Mesothelial cell of epicardium (in vitro differentiated cells): ENCODE measurements around the gene NT5DC2. TPM values are rescaled to one million over a fixed set of nuclear protein-coding genes. Genes with fewer than 3 reads are reported as not detected.

Experiments
- DNase-seq, 2 experiments: peaks; one replicate each; pipeline ENCODE4 v3.0.0; 2021; ENCODE audit warnings: low spot score in 2 of 2; ENCODE audit not compliant: unreplicated experiment in 2 of 2
- H3K27ac Mint-ChIP-seq: 2 replicates; pipeline ENCODE4 v1.8.0; 2021; ENCODE audit warnings: mixed read lengths
- H3K27me3 Mint-ChIP-seq: 2 replicates; pipeline ENCODE4 v1.8.0; 2021; ENCODE audit warnings: low read depth, mixed read lengths
- H3K36me3 Mint-ChIP-seq: 2 replicates; pipeline ENCODE4 v1.8.0; 2021; ENCODE audit warnings: mixed read lengths
- H3K4me1 Mint-ChIP-seq: 2 replicates; pipeline ENCODE4 v1.8.0; 2021; ENCODE audit warnings: mixed read lengths
- H3K4me3 Mint-ChIP-seq: 2 replicates; pipeline ENCODE4 v1.8.0; 2021; ENCODE audit warnings: mild to moderate bottlenecking, moderate library complexity, mixed read lengths
- H3K9me3 Mint-ChIP-seq: 2 replicates; pipeline ENCODE4 v1.8.0; 2021; ENCODE audit warnings: mixed read lengths
- total RNA-seq: library from RNA; stranded (reverse); gene quantifications from 3 replicates; pipeline ENCODE4 v1.2.1, GENCODE V29; 2021
- TF ChIP-seq, protein P1 (sequence below): fragments of 200-600 bp; sonication (generic); IDR thresholded peaks from one replicate; pipeline ENCODE4 v1.5.0; 2021; ENCODE audit warnings: antibody characterized with exemption; ENCODE audit not compliant: unreplicated experiment

The NT5DC2 gene
- total RNA-seq, 1 donor from 2014 or later: 266 TPM

DNA sequence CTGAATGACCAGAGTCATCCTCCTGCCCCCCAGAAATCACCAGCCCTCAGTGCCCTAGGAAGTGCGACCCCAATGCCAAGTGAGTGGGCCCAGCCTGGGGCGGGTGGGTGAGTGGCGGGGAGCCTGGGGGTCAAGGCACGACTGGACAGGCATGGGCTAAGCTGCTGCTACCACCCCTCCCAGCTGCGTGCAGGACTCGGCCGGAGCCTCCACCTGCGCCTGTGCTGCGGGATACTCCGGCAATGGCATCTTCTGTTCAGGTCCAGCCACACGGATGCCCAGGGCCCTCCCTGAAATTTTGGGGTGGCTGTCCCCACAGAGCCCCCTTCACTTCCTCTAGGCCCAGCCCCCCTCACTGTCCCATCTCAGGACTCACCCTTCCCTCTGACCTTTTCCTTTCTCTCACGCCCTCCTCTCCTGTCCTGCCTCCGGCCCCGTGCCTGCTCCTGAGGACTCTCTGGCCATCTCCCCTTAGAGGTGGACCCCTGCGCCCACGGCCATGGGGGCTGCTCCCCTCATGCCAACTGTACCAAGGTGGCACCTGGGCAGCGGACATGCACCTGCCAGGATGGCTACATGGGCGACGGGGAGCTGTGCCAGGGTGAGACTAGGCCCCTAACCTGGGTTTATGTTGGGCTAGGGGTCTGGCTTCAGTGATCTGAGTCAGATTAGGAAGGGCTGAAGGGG lies 17.0 kb downstream of the NT5DC2 start:
- TF ChIP-seq, protein P1, sequence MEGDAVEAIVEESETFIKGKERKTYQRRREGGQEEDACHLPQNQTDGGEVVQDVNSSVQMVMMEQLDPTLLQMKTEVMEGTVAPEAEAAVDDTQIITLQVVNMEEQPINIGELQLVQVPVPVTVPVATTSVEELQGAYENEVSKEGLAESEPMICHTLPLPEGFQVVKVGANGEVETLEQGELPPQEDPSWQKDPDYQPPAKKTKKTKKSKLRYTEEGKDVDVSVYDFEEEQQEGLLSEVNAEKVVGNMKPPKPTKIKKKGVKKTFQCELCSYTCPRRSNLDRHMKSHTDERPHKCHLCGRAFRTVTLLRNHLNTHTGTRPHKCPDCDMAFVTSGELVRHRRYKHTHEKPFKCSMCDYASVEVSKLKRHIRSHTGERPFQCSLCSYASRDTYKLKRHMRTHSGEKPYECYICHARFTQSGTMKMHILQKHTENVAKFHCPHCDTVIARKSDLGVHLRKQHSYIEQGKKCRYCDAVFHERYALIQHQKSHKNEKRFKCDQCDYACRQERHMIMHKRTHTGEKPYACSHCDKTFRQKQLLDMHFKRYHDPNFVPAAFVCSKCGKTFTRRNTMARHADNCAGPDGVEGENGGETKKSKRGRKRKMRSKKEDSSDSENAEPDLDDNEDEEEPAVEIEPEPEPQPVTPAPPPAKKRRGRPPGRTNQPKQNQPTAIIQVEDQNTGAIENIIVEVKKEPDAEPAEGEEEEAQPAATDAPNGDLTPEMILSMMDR: no peak
- no peak overlapping the region for H3K4me3 Mint-ChIP-seq
- no peak for DNase-seq
- H3K36me3 Mint-ChIP-seq: no peaks in the 10 kb centered on the region
- no peak overlapping the region for H3K27ac Mint-ChIP-seq
- no peaks in the 10 kb centered on the region for H3K9me3 Mint-ChIP-seq
- H3K4me1 Mint-ChIP-seq: peaks cover 2% of the 10 kb centered on the region
- H3K27me3 Mint-ChIP-seq: no peaks in the 10 kb centered on the region

DNA sequence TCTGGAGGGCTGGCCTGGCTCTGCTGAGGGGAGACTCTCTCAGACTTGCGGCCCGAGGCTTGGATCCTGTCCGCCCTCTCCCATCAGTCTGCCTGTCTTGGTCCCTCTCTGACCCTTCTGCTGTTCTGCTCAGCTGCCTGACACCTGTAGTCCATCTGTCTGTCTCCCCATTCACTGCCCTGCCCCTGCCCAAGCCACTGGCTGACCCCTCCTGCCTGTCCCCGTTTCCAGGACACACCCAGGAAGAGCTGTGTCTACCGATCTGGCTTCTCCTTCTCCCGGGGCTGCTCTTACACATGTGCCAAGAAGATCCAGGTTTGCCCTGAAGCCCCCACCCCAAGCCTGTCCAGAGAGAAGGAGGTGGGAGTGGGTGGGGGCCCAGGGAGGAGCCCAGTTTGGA lies 18.5 kb downstream of the NT5DC2 start:
- no peak overlapping the region for H3K27ac Mint-ChIP-seq
- no peak overlapping the region for H3K4me3 Mint-ChIP-seq
- TF ChIP-seq, protein P1: no peak
- DNase-seq: no peak
- no peaks in the 10 kb centered on the region for H3K9me3 Mint-ChIP-seq
- H3K4me1 Mint-ChIP-seq: peaks cover 2% of the 10 kb centered on the region
- no peaks in the 10 kb centered on the region for H3K27me3 Mint-ChIP-seq
- no peaks in the 10 kb centered on the region for H3K36me3 Mint-ChIP-seq

DNA sequence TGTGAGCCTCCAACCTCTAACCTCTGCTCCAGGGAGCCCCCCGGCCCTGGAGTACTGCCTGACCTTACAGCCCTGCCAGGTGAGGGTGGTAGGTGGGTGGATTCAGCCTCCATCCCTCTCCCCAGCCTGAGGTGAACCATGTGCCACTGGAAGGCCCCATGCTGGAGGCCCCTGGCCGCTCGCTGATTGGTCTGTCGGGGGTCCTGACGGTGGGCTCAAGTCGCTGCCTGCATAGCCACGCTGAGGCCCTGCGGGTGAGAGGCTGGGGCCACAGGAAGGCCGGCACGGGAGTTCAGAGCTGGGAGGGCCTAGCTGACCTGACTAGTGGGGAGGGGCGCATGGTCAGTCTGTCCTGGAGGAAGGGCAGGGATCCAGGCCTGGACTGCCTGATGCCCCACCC lies 19.1 kb downstream of the NT5DC2 start:
- DNase-seq: no peak
- H3K27me3 Mint-ChIP-seq: no peaks in the 10 kb centered on the region
- TF ChIP-seq, protein P1: no peak
- H3K27ac Mint-ChIP-seq: no peak overlapping the region
- peaks cover 2% of the 10 kb centered on the region for H3K4me1 Mint-ChIP-seq
- no peak overlapping the region for H3K4me3 Mint-ChIP-seq
- H3K36me3 Mint-ChIP-seq: no peaks in the 10 kb centered on the region
- no peaks in the 10 kb centered on the region for H3K9me3 Mint-ChIP-seq

DNA sequence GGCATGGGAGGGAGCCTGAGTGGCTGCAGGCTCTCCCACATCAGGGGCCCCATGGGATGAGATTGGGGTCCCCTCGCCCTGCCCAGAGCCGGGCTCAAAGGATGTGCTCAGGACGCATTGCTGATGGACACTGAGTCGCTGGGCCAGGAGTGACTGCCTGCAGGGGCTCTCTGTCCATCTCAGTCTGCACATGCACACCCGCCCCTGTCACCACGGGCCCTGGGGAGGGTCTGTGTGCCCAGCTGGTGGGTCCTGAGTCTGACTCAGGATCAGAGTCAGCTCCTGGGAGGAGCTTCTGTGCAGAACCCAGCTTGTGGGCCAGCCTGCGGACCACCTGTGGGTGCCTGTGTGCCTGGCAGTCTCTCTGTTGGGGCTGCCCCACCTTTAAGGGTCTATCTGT lies 20.4 kb downstream of the NT5DC2 start:
- DNase-seq: no peak
- Mint-ChIP-seq H3K36me3 (no peaks in the 10 kb centered on the region), H3K27me3 (no peaks in the 10 kb centered on the region), H3K4me1 (no peaks in the 10 kb centered on the region), H3K4me3 (no peak overlapping the region), H3K9me3 (no peaks in the 10 kb centered on the region), H3K27ac (no peak overlapping the region)
- TF ChIP-seq, protein P1: no peak

DNA sequence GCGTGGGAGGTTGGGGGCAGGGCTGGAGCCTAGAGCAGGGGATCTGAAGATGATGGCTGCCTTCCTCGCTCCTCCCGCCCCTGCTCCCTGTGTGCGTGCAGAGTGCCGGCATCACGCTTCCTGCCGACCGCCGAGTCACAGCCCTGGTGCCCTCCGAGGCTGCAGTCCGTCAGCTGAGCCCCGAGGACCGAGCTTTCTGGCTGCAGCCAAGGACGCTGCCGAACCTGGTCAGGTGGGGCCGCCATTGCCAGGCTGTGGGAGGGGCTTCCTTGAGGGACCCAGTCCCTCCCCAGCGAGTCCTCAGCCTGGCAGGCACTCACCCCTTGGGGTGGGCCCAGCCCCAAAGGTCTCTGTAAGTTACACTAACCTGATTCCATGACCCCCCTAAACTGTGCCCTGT lies 20.9 kb downstream of the NT5DC2 start:
- Mint-ChIP-seq H3K27me3 (no peaks in the 10 kb centered on the region), H3K36me3 (no peaks in the 10 kb centered on the region), H3K9me3 (no peaks in the 10 kb centered on the region), H3K4me1 (no peaks in the 10 kb centered on the region), H3K27ac (no peak overlapping the region), H3K4me3 (no peak overlapping the region)
- DNase-seq: no peak
- TF ChIP-seq, protein P1: no peak

DNA sequence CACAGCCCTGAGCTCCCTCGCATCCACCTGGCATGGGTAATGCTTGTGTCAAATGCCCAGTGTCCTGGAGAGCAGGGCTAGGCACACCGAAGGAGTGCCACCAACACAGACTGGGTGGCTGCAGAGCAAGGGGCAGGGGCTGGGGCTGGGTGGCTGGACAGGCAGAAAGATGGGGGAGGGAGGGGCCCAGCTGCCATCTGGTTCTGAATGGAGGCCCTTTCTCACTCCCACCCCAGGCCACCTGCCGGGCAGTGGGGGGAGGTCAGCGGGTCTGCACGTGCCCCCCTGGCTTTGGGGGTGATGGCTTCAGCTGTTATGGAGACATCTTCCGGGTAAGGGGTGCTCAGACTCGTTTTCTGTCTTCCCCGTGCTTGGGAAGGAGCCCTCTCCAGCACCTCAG lies 21.6 kb downstream of the NT5DC2 start:
- no peaks in the 10 kb centered on the region for H3K4me1 Mint-ChIP-seq
- no peaks in the 10 kb centered on the region for H3K27me3 Mint-ChIP-seq
- no peak for DNase-seq
- H3K27ac Mint-ChIP-seq: no peak overlapping the region
- no peak overlapping the region for H3K4me3 Mint-ChIP-seq
- TF ChIP-seq, protein P1: no peak
- no peaks in the 10 kb centered on the region for H3K36me3 Mint-ChIP-seq
- H3K9me3 Mint-ChIP-seq: no peaks in the 10 kb centered on the region
